IMR-90 (cell line): ENCODE data around the gene PAX3. TPM values are rescaled to one million over a fixed set of nuclear protein-coding genes. Genes with fewer than 3 reads are reported as not detected.
A peak's percentile ranks its signal among the peaks of the same experiment; 100 is the strongest.

Experiments used
- ATAC-seq: fragments of 200-7000 bp; cut with Tn5 transposase; 2 replicates; pipeline ENCODE4 v1.9.1; 2020; ENCODE audit warnings: low read depth, mild to moderate bottlenecking, moderate library complexity
- BruUV-seq: library from RNA; stranded (reverse); fragments of 400-500 nt; replicated peaks from 2 replicates; lab custom pipeline; 2021; lab: Mats Ljungman, UMichigan
- CTCF ChIA-PET: fragments of 300-600 bp; formaldehyde crosslinking; extraction: SDS; loops from one replicate; lab custom pipeline; 2021; ENCODE audit warnings: antibody characterized with exemption; lab: Yijun Ruan, JAX
- POLR2A ChIA-PET: fragments of 300-600 bp; sonication (Branson Sonifier 250); formaldehyde crosslinking; loops from one replicate; lab custom pipeline; 2022; ENCODE audit warnings: antibody characterized with exemption; ENCODE audit not compliant: unreplicated experiment; lab: Charles Lee
- DNase-seq: peaks from one replicate; pipeline ENCODE4 v3.0.0; 2013
- H2AFZ ChIP-seq: replicated peaks from 2 replicates; pipeline ENCODE3; 2013; ENCODE audit warnings: low read length, mild to moderate bottlenecking; ENCODE audit not compliant: poor library complexity
- H2AK5ac ChIP-seq: 2 replicates; pipeline ENCODE4 v1.6.1; 2013; ENCODE audit warnings: low read depth, low read length, inconsistent platforms
- H2AK9ac ChIP-seq: replicated peaks from 2 replicates; pipeline ENCODE3; 2013; ENCODE audit warnings: mild to moderate bottlenecking, low read depth, low read length, moderate library complexity; ENCODE audit not compliant: poor library complexity
- H2BK120ac ChIP-seq: 2 replicates; pipeline ENCODE4 v1.6.1; 2013; ENCODE audit warnings: low read depth, low read length, inconsistent platforms
- H2BK15ac ChIP-seq: 3 replicates; pipeline ENCODE4 v1.6.1; 2013; ENCODE audit warnings: low read depth, low read length, inconsistent platforms
- H2BK20ac ChIP-seq: 2 replicates; pipeline ENCODE4 v1.6.1; 2013; ENCODE audit warnings: low read depth, mild to moderate bottlenecking, inconsistent platforms, low read length, moderate library complexity
- H2BK5ac ChIP-seq: 2 replicates; pipeline ENCODE4 v1.6.1; 2013; ENCODE audit warnings: mild to moderate bottlenecking, low read depth, low read length, inconsistent platforms; ENCODE audit not compliant: poor library complexity, severe bottlenecking
- H3K14ac ChIP-seq: replicated peaks from 2 replicates; pipeline ENCODE4 v1.6.1; 2013; ENCODE audit warnings: low read depth, low read length, inconsistent platforms
- H3K18ac ChIP-seq: 2 replicates; pipeline ENCODE4 v1.6.1; 2013; ENCODE audit warnings: low read depth, low read length, control low read depth
- H3K23ac ChIP-seq: 2 replicates; pipeline ENCODE4 v1.6.1; 2013; ENCODE audit warnings: low read depth, low read length, inconsistent platforms
- H3K27ac ChIP-seq: 2 replicates; pipeline ENCODE4 v1.5.1; 2013; ENCODE audit warnings: mild to moderate bottlenecking, control low read depth, low read length; ENCODE audit not compliant: insufficient read depth
- H3K27me3 ChIP-seq: 2 replicates; pipeline ENCODE4 v1.6.1; 2013; ENCODE audit warnings: low read length; ENCODE audit not compliant: control insufficient read depth, insufficient read depth
- H3K36me3 ChIP-seq: 2 replicates; pipeline ENCODE4 v1.6.1; 2013; ENCODE audit warnings: low read length, mixed read lengths; ENCODE audit not compliant: control insufficient read depth, insufficient read depth
- H3K4ac ChIP-seq: 2 replicates; pipeline ENCODE4 v1.6.1; 2013; ENCODE audit warnings: low read depth, low read length, inconsistent platforms
- H3K4me1 ChIP-seq: 2 replicates; pipeline ENCODE4 v1.6.1; 2013; ENCODE audit warnings: low read length, mixed read lengths; ENCODE audit not compliant: control insufficient read depth, insufficient read depth
- H3K4me2 ChIP-seq: 2 replicates; pipeline ENCODE4 v1.6.1; 2013; ENCODE audit warnings: low read depth, mild to moderate bottlenecking, control low read depth, low read length, moderate library complexity
- H3K4me3 ChIP-seq: 2 replicates; pipeline ENCODE4 v1.5.1; 2013; ENCODE audit warnings: low read depth, mild to moderate bottlenecking, control low read depth, low read length, moderate library complexity; ENCODE audit not compliant: insufficient read depth
- H3K56ac ChIP-seq: 2 replicates; pipeline ENCODE4 v1.6.1; 2013; ENCODE audit warnings: low read length, inconsistent platforms; ENCODE audit not compliant: insufficient read depth; ENCODE audit errors: extremely low read depth
- H3K79me1 ChIP-seq, 2 experiments: 2 replicates each; pipeline ENCODE4 v1.6.1; 2013; ENCODE audit warnings: low read length in 2 of 2, inconsistent platforms in 1 of 2, low read depth in 1 of 2
- H3K9ac ChIP-seq: 2 replicates; pipeline ENCODE4 v1.6.1; 2013; ENCODE audit warnings: low read depth, low read length, control low read depth
- H3K9me1 ChIP-seq: 2 replicates; pipeline ENCODE4 v1.6.1; 2013; ENCODE audit warnings: low read length, inconsistent platforms; ENCODE audit not compliant: insufficient read depth
- H3K9me3 ChIP-seq: 2 replicates; pipeline ENCODE4 v1.6.1; 2013; ENCODE audit warnings: low read length; ENCODE audit not compliant: control insufficient read depth, insufficient read depth
- H4K20me1 ChIP-seq: 2 replicates; pipeline ENCODE4 v1.6.1; 2013; ENCODE audit warnings: low read length, inconsistent platforms; ENCODE audit not compliant: insufficient read depth
- H4K5ac ChIP-seq: 2 replicates; pipeline ENCODE4 v1.6.1; 2013; ENCODE audit warnings: mild to moderate bottlenecking, low read depth, low read length, control low read depth
- H4K8ac ChIP-seq, 2 experiments: 2 replicates each; pipeline ENCODE4 v1.6.1; 2013; ENCODE audit warnings: low read depth in 2 of 2, low read length in 2 of 2, control low read depth in 1 of 2, inconsistent platforms in 1 of 2
- H4K91ac ChIP-seq: 2 replicates; pipeline ENCODE4 v1.6.1; 2013; ENCODE audit warnings: low read depth, low read length, inconsistent platforms; ENCODE audit not compliant: insufficient read depth
- BHLHE40 ChIP-seq: fragments of 150-350 bp; IDR thresholded peaks from 2 replicates; pipeline ENCODE4 v1.6.1; 2016; ENCODE audit warnings: mild to moderate bottlenecking, low read depth, low read length
- CEBPB ChIP-seq: IDR thresholded peaks from 2 replicates; pipeline ENCODE4 v1.6.1; 2012; ENCODE audit warnings: low read depth, low read length, improper control_type of control experiment
- CHD1 ChIP-seq: IDR thresholded peaks from 2 replicates; pipeline ENCODE4 v1.6.1; 2012; ENCODE audit warnings: low read depth, low read length, improper control_type of control experiment
- FOS ChIP-seq: fragments of 150-350 bp; IDR thresholded peaks from 2 replicates; pipeline ENCODE4 v1.6.1; 2016; ENCODE audit warnings: low read depth, low read length
- MAFK ChIP-seq: IDR thresholded peaks from 2 replicates; pipeline ENCODE4 v1.6.1; 2012; ENCODE audit warnings: low read depth, low read length, improper control_type of control experiment
- MAZ ChIP-seq: IDR thresholded peaks from 2 replicates; pipeline ENCODE4 v1.6.1; 2012; ENCODE audit warnings: low read depth, mild to moderate bottlenecking, low read length, improper control_type of control experiment, moderate library complexity, borderline replicate concordance
- MXI1 ChIP-seq: IDR thresholded peaks from 2 replicates; pipeline ENCODE4 v1.6.1; 2012; ENCODE audit warnings: low read depth, mild to moderate bottlenecking, low read length, moderate library complexity, borderline replicate concordance
- NFE2L2 ChIP-seq: fragments of 150-350 bp; IDR thresholded peaks from 2 replicates; pipeline ENCODE4 v1.6.1; 2016; ENCODE audit warnings: low read depth, mild to moderate bottlenecking, low read length
- POLR2A ChIP-seq: IDR thresholded peaks from 2 replicates; pipeline ENCODE4 v1.6.1; 2012; ENCODE audit warnings: mild to moderate bottlenecking, low read depth, low read length
- RAD21 ChIP-seq: IDR thresholded peaks from 2 replicates; pipeline ENCODE4 v1.6.1; 2012; ENCODE audit warnings: low read length, improper control_type of control experiment
- RCOR1 ChIP-seq: IDR thresholded peaks from 2 replicates; pipeline ENCODE4 v1.6.1; 2012; ENCODE audit warnings: mild to moderate bottlenecking, low read length, improper control_type of control experiment; ENCODE audit not compliant: insufficient replicate concordance
- RFX5 ChIP-seq: IDR thresholded peaks from 2 replicates; pipeline ENCODE4 v1.8.0; 2012; ENCODE audit warnings: low read depth, mild to moderate bottlenecking, low read length, moderate library complexity
- SMC3 ChIP-seq: fragments of 150-350 bp; IDR thresholded peaks from 2 replicates; pipeline ENCODE4 v1.6.1; 2016; ENCODE audit warnings: low read depth, mild to moderate bottlenecking, antibody characterized with exemption, low read length, moderate library complexity
- WGBS, 2 experiments: methylation state at CpG; one replicate each; pipeline versions ENCODE4 v1.1.5 to v1.1.7; 2013; ENCODE audit warnings: missing lambda C conversion rate in 2 of 2; ENCODE audit not compliant: insufficient read length in 1 of 2; ENCODE audit errors: extremely low coverage in 2 of 2; 5-methylcytosine and 5-hydroxymethylcytosine counted together
- dilution Hi-C: fragments of 300-500 bp; cut with HindIII; formaldehyde crosslinking; loops from one replicate; pipeline ENCODE4 v1.14.3; 2018; ENCODE audit warnings: low sequenced_read_pairs; ENCODE audit not compliant: unreplicated experiment
- in situ Hi-C: fragments of 300-500 bp; cut with MboI; formaldehyde crosslinking; loops from 3 replicates; pipeline ENCODE4 v1.14.3; 2019; ENCODE audit warnings: low sequenced_read_pairs, inconsistent platforms, mixed read lengths
- intact Hi-C: fragments of 100-400 bp; cut with micrococcal nuclease; formaldehyde crosslinking; loops from 2 replicates; pipeline ENCODE4 v1.10.0; 2022
- polyA plus RNA-seq, 3 experiments: library from polyadenylated mRNA; depleted of rRNA; stranded (reverse); fragments of >200 nt; gene quantifications; 2 replicates each; pipeline ENCODE4 v1.2.3, GENCODE V29; 2012; ENCODE audit warnings: low replicate concordance in 1 of 3
- total RNA-seq: library from RNA; depleted of rRNA; stranded (reverse); fragments of >200 nt; gene quantifications from 2 replicates; pipeline ENCODE4 v1.2.3, GENCODE V29; 2012
- TF ChIP-seq, protein P1 (sequence below): fragments of 150-350 bp; IDR thresholded peaks from 2 replicates; pipeline ENCODE4 v1.6.1; 2016; ENCODE audit warnings: low read depth, mild to moderate bottlenecking, low read length, moderate library complexity, borderline replicate concordance
- TF ChIP-seq, protein P2 (sequence below): conservative IDR thresholded peaks from 2 replicates; pipeline ENCODE4 v1.5.1; 2012; ENCODE audit warnings: mild to moderate bottlenecking, low read depth, low read length, improper control_type of control experiment

Gene PAX3
- total and polyA plus RNA-seq, 2 of the 4 experiments (the other 2 are of a cell fraction) = not detected

DNA sequence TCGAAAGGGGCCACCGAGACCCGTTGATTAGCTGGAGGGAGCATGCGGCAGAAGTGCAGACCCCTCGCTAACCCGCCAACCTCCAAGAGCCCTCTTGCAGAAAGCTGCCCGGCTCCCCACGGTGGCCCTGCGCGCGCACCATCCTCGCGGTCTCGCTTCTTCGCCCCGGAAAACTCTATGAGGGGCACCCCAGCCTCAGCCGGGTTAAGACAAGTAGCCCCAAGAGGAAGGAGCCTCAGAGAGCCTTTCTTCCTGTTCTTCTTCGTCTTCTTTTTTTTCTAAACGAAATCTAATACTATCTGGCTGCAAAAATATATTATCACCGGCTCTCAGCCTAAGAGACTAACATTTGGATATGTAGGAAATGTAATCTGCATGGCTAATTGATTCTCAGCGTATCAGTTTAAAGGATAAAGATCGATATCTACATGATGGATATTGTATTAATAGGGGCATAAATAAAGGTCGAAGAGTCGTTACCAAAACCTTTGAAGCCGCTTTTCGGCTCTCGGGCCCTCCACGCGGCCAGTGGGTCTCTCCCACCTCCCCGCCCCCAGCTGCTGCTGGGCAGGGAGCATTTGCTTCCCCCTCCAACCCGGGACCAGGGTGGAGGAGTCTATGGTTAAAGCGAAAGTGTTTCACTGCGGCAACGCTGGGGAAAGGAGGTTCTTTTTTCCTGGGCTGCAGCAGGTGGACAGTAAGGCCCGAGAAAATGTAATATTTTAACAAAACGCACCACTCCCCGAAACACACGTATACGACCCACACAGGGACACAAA is 6.1 kb upstream of the PAX3 start:
- CTCF ChIA-PET = no interaction called here
- intact Hi-C loops = no loop called here
- no peaks in the 10 kb centered on the region for H3K79me1 ChIP-seq
- no peak for TF ChIP-seq NFE2L2
- no peak for TF ChIP-seq SMC3
- TF ChIP-seq POLR2A = no peak
- TF ChIP-seq FOS = no peak
- TF ChIP-seq MXI1 = no peak
- no peak for TF ChIP-seq CEBPB
- TF ChIP-seq, protein P1, sequence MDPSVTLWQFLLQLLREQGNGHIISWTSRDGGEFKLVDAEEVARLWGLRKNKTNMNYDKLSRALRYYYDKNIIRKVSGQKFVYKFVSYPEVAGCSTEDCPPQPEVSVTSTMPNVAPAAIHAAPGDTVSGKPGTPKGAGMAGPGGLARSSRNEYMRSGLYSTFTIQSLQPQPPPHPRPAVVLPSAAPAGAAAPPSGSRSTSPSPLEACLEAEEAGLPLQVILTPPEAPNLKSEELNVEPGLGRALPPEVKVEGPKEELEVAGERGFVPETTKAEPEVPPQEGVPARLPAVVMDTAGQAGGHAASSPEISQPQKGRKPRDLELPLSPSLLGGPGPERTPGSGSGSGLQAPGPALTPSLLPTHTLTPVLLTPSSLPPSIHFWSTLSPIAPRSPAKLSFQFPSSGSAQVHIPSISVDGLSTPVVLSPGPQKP = no peak
- TF ChIP-seq MAFK = no peak
- TF ChIP-seq MAZ = no peak
- TF ChIP-seq BHLHE40 = no peak
- no peak for TF ChIP-seq RAD21
- TF ChIP-seq CHD1 = no peak
- no peak for TF ChIP-seq RCOR1
- TF ChIP-seq RFX5 = no peak
- TF ChIP-seq, protein P2, sequence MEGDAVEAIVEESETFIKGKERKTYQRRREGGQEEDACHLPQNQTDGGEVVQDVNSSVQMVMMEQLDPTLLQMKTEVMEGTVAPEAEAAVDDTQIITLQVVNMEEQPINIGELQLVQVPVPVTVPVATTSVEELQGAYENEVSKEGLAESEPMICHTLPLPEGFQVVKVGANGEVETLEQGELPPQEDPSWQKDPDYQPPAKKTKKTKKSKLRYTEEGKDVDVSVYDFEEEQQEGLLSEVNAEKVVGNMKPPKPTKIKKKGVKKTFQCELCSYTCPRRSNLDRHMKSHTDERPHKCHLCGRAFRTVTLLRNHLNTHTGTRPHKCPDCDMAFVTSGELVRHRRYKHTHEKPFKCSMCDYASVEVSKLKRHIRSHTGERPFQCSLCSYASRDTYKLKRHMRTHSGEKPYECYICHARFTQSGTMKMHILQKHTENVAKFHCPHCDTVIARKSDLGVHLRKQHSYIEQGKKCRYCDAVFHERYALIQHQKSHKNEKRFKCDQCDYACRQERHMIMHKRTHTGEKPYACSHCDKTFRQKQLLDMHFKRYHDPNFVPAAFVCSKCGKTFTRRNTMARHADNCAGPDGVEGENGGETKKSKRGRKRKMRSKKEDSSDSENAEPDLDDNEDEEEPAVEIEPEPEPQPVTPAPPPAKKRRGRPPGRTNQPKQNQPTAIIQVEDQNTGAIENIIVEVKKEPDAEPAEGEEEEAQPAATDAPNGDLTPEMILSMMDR = no peak

More for the DNA sequence above, 6.1 kb upstream of the PAX3 start:
- no peak overlapping the region for H3K4ac ChIP-seq
- H3K56ac ChIP-seq = no peak overlapping the region
- H2BK120ac ChIP-seq = no peak overlapping the region
- in situ Hi-C loops (no loop called here), dilution Hi-C loops (no loop called here)
- H3K9me1 ChIP-seq = no peaks in the 10 kb centered on the region
- no peak overlapping the region for H3K14ac ChIP-seq
- peaks cover 95% of the 10 kb centered on the region for H3K27me3 ChIP-seq
- H2AK9ac ChIP-seq = no peak overlapping the region
- H3K4me1 ChIP-seq = peaks cover 2% of the 10 kb centered on the region; the same call in 1 of the 2 replicates
- no peak overlapping the region for H2AK5ac ChIP-seq
- no peak overlapping the region for H3K27ac ChIP-seq
- H3K18ac ChIP-seq = no peak overlapping the region
- peak overlapping the region; percentile 40 for H2AFZ ChIP-seq
- H3K4me3 ChIP-seq = peak overlapping the region; percentile 30
- no peak overlapping the region for H2BK20ac ChIP-seq
- no peaks in the 10 kb centered on the region for H4K20me1 ChIP-seq
- DNase-seq (no peak), ATAC-seq (no peak)
- no peak overlapping the region for H2BK5ac ChIP-seq
- no TSS peak for BruUV-seq
- H3K36me3 ChIP-seq = no peaks in the 10 kb centered on the region
- WGBS, 2 experiments = 6% methylated on average over 10 of the region's 39 CpGs; no CpG with 5 or more reads in 1 of the 2 experiments
- POLR2A ChIA-PET = no interaction called here
- H4K91ac ChIP-seq = no peak overlapping the region
- H3K9me3 ChIP-seq = peaks cover 17% of the 10 kb centered on the region; the same call in 1 of the 2 replicates
- H4K8ac ChIP-seq = no peak overlapping the region
- H3K4me2 ChIP-seq = peak overlapping the region; percentile 66
- H3K9ac ChIP-seq = no peak overlapping the region
- no peak overlapping the region for H3K23ac ChIP-seq
- no peak overlapping the region for H2BK15ac ChIP-seq
- no peak overlapping the region for H4K5ac ChIP-seq
